ENCODE data around the gene ADCY2.
A peak's percentile ranks its signal among the peaks of the same experiment; 100 is the strongest.

The ADCY2 gene

DNA sequence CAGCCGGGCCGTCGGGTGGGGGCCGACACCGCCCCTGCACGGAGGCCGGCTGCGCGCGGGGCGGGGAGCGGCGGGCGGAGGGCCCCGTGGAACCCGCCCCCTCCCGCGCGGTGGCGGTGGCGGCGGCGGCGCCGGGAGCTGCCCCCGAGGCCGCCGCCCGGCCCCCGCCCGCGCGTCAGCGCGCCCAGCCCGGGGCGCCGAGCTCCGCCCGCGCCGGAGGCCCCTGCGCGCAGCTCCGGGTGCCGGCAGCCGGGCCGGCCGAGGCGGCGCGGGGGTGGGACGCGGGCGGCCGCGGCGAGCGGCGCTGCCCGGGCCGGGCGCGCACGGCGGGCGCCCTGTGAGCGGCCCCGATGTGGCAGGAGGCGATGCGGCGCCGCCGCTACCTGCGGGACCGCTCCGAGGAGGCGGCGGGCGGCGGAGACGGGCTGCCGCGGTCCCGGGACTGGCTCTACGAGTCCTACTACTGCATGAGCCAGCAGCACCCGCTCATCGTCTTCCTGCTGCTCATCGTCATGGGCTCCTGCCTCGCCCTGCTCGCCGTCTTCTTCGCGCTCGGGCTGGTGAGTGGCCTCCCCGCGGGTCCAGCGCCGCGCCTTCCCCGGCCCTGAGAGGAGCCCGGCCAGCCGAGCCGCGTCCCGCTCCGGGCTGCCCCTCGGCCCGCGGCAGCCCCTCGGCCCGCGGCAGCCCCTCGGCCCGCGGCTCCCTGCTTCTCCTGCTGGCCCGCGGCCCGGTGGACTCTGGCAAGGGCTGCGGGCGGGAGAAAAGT is at the start of gene ADCY2:
Gene ADCY2, plus strand, starts transcription at position 192 of the 766 bp plus-strand sequence. Its CDS starts 159 bp downstream, at position 351.
- H3K9ac ChIP-seq (ENCODE audit: low read depth, low read length): peak within 1 kb of the TSS; percentile 71
- H3K9me3 ChIP-seq (ENCODE audit: control insufficient read depth, insufficient read depth, low read length): no peaks in the 10 kb centered on the region
- no peaks in the 10 kb centered on the region for H3K36me3 ChIP-seq (ENCODE audit: control insufficient read depth, insufficient read depth, low read length)
- peak within 1 kb of the TSS; percentile 76 for H3K4me3 ChIP-seq (ENCODE audit: low read depth, low read length)
- H3K27me3 ChIP-seq (ENCODE audit: control insufficient read depth, insufficient read depth, low read length): peaks cover 6% of the 10 kb centered on the region
- H3K4me1 ChIP-seq (ENCODE audit: control insufficient read depth, insufficient read depth, low read length): peaks cover 15% of the 10 kb centered on the region

DNA sequence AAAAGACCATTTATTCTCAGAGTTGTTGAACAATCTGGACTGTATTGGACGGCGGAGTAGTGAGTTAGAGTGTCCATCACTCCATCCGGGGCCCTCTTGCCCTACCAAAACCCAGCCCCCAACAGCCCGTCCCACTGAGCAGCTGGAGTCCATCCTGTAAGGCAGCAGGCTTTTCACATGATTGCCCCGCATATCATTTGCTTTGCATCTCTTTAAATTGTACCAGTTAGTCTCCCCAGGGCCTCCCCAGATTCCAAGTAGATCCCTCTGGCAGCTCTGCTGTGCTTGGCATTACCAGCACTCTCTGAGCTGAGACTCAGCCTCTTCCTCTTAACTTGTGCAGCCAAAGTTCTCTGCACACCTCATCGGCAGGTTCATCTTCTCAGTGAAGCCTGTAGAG is 48.6 kb upstream of the ADCY2 start:
- Histone ChIP-seq H3K4me3 (ENCODE audit: low read depth, low read length) (no peak overlapping the region), H3K27me3 (ENCODE audit: control insufficient read depth, insufficient read depth, low read length) (no peaks in the 10 kb centered on the region), H3K4me1 (ENCODE audit: control insufficient read depth, insufficient read depth, low read length) (peaks cover 14% of the 10 kb centered on the region), H3K9ac (ENCODE audit: low read depth, low read length) (no peak overlapping the region), H3K36me3 (ENCODE audit: control insufficient read depth, insufficient read depth, low read length) (no peaks in the 10 kb centered on the region), H3K9me3 (ENCODE audit: control insufficient read depth, insufficient read depth, low read length) (no peaks in the 10 kb centered on the region)

DNA sequence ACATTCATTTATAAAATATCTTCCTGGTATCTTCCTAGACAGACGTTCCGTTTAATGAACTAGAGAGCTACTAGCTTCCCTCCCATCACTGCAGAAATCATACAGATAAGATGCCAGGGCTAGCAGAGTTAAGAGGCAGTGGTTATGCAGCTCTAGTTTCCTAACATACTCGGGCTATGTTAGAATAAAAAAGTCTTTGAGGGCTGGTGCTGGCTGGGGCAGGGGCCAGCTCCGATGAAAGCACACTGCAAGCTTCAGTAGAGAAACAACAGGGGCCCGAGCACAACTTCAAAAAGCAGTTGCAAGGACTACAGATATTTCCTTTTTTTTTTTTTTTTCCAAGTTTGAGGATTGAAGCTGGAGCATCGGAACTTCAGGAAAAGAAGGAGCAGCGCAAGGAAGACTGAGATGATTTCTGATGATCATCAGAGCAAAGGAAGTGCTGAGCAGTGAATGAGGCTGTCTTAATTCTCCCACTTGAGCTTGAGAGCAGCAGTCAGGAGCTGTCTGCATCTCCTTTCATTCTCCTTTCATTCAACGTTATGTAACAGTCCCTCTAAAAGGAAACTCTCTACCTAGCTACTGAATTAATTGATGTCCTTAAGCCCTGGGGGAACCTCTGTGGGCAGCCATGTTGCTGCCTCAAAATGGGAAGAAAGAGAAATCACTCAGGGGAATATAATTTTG is 47.6 kb upstream of the ADCY2 start:
- H3K4me1 ChIP-seq (ENCODE audit: control insufficient read depth, insufficient read depth, low read length): peaks cover 14% of the 10 kb centered on the region
- H3K36me3 ChIP-seq (ENCODE audit: control insufficient read depth, insufficient read depth, low read length): no peaks in the 10 kb centered on the region
- H3K9ac ChIP-seq (ENCODE audit: low read depth, low read length): no peak overlapping the region
- H3K9me3 ChIP-seq (ENCODE audit: control insufficient read depth, insufficient read depth, low read length): no peaks in the 10 kb centered on the region
- no peaks in the 10 kb centered on the region for H3K27me3 ChIP-seq (ENCODE audit: control insufficient read depth, insufficient read depth, low read length)
- no peak overlapping the region for H3K4me3 ChIP-seq (ENCODE audit: low read depth, low read length)

DNA sequence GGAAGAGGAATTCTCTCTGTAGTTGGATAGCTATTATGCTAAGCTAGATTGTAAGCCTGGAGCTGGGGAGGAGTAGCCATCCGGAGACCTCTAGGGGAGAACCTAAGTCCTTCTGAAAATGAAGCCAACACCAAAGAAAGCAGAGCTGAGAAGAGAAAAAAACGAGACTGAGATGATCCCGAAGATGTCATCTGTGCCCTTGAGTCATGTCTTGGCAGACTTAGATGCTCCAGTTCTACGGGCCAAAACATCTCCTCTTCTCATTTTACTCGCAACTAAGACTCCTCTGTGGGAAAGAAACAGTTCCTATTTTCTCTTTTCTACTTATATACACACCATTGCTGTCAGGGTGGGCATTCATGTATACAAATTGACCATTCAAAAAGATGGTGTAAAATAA is 34.3 kb upstream of the ADCY2 start:
- H3K36me3 ChIP-seq (ENCODE audit: control insufficient read depth, insufficient read depth, low read length): no peaks in the 10 kb centered on the region
- H3K4me3 ChIP-seq (ENCODE audit: low read depth, low read length): no peak overlapping the region
- no peak overlapping the region for H3K9ac ChIP-seq (ENCODE audit: low read depth, low read length)
- peaks cover 22% of the 10 kb centered on the region for H3K4me1 ChIP-seq (ENCODE audit: control insufficient read depth, insufficient read depth, low read length)
- H3K9me3 ChIP-seq (ENCODE audit: control insufficient read depth, insufficient read depth, low read length): no peaks in the 10 kb centered on the region
- H3K27me3 ChIP-seq (ENCODE audit: control insufficient read depth, insufficient read depth, low read length): no peaks in the 10 kb centered on the region

DNA sequence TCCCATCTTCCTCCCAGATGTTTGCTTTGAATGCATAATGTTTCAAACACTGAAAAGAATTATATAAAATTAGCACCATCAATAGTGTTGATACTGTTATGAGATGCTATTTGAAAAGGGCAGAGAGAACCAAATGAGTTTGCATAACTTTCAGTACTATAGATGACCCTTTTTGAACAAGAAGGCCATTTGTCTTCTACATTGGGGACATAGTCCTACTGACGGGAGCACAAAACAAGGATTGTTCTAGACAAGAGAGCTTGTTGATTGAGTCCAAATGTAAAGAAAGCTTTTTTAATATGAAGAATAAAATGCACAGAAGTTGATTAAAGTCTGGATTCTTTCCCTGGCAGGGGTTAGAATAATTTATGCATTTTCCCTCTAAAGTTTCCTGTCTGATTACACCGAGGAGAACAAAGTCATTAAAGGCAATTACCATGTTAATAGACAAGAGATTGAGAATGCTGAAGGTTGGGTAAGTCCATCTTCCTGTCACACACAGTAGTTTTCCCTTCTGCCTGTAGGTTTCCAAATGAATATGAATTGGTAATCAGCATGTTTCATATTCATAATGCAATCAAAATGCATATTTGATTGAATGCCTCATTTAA is 32.8 kb upstream of the ADCY2 start:
- Histone ChIP-seq H3K9ac (ENCODE audit: low read depth, low read length) (no peak overlapping the region), H3K36me3 (ENCODE audit: control insufficient read depth, insufficient read depth, low read length) (no peaks in the 10 kb centered on the region), H3K4me3 (ENCODE audit: low read depth, low read length) (no peak overlapping the region), H3K27me3 (ENCODE audit: control insufficient read depth, insufficient read depth, low read length) (no peaks in the 10 kb centered on the region), H3K9me3 (ENCODE audit: control insufficient read depth, insufficient read depth, low read length) (no peaks in the 10 kb centered on the region), H3K4me1 (ENCODE audit: control insufficient read depth, insufficient read depth, low read length) (peaks cover 22% of the 10 kb centered on the region)

DNA sequence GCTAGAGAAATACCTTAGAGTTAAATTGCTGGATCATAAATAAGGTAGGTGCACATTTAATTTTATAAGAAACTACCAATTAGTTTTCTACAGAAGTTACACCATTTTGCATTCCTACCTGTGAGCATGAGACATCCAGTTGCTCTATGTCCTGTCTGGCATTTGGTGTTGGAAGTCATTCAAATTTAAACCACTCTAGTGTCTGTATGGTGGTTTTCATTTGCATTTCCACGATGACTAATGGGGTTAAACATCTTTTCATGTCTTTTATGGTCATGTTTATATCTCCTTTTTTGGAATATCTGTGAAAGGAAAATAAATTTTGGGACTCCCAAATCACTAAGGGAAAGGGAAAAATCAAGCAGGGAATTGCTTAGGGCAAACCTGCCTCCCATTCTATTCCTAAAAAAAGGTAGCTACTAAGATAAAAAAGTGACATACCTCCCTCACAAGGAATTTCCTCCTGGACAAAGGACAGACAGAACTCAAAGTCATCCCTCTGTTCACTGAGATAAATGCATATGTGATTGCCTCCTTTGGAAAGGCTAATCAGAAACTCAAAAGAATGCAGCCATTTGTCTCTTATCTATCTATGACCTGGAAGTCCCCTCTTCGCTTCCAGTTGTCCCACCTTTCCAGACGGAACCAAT is 31.6 kb upstream of the ADCY2 start:
- Histone ChIP-seq H3K4me3 (ENCODE audit: low read depth, low read length) (no peak overlapping the region), H3K36me3 (ENCODE audit: control insufficient read depth, insufficient read depth, low read length) (no peaks in the 10 kb centered on the region), H3K4me1 (ENCODE audit: control insufficient read depth, insufficient read depth, low read length) (peaks cover 22% of the 10 kb centered on the region), H3K9me3 (ENCODE audit: control insufficient read depth, insufficient read depth, low read length) (no peaks in the 10 kb centered on the region), H3K9ac (ENCODE audit: low read depth, low read length) (no peak overlapping the region), H3K27me3 (ENCODE audit: control insufficient read depth, insufficient read depth, low read length) (no peaks in the 10 kb centered on the region)

DNA sequence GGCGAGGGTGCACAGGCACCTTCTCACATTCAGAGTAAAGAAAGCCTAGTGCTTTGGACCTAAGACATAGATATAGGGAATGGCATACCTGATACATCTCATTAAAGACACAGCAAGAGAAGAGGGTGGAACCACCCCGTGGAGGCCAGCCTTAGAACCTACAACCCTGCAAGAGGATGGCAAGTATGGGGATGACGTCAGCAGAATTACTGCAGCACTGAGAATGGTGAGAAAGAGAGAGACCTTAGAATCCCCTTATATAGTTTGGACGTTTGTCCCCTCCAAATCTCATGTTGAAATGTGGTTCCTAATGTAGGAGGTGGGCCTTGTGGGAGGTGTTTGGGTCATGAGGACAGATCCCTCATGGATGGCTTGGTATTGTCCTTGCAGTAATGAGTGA is 28.2 kb upstream of the ADCY2 start:
- Histone ChIP-seq H3K27me3 (ENCODE audit: control insufficient read depth, insufficient read depth, low read length) (no peaks in the 10 kb centered on the region), H3K4me1 (ENCODE audit: control insufficient read depth, insufficient read depth, low read length) (peaks cover 22% of the 10 kb centered on the region), H3K4me3 (ENCODE audit: low read depth, low read length) (no peak overlapping the region), H3K36me3 (ENCODE audit: control insufficient read depth, insufficient read depth, low read length) (no peaks in the 10 kb centered on the region), H3K9ac (ENCODE audit: low read depth, low read length) (no peak overlapping the region), H3K9me3 (ENCODE audit: control insufficient read depth, insufficient read depth, low read length) (no peaks in the 10 kb centered on the region)

DNA sequence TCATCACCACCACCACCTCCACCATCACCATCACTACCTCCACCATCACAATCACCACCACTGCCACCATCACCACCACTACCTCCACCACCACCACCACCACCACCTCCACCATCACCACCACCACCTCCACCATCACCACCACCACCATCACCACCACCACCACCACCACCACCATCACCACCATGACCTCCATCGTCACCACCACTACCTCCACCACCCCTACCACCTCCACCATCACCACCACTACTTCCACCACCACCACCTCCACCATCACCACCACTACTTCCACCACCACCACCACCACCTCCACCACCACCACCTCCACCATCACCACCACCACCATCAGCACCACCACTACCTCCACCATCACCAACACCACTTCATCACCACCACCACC is 23.5 kb upstream of the ADCY2 start:
- H3K9me3 ChIP-seq (ENCODE audit: control insufficient read depth, insufficient read depth, low read length): no peaks in the 10 kb centered on the region
- H3K27me3 ChIP-seq (ENCODE audit: control insufficient read depth, insufficient read depth, low read length): no peaks in the 10 kb centered on the region
- no peak overlapping the region for H3K9ac ChIP-seq (ENCODE audit: low read depth, low read length)
- H3K4me3 ChIP-seq (ENCODE audit: low read depth, low read length): no peak overlapping the region
- no peaks in the 10 kb centered on the region for H3K36me3 ChIP-seq (ENCODE audit: control insufficient read depth, insufficient read depth, low read length)
- no peaks in the 10 kb centered on the region for H3K4me1 ChIP-seq (ENCODE audit: control insufficient read depth, insufficient read depth, low read length)

DNA sequence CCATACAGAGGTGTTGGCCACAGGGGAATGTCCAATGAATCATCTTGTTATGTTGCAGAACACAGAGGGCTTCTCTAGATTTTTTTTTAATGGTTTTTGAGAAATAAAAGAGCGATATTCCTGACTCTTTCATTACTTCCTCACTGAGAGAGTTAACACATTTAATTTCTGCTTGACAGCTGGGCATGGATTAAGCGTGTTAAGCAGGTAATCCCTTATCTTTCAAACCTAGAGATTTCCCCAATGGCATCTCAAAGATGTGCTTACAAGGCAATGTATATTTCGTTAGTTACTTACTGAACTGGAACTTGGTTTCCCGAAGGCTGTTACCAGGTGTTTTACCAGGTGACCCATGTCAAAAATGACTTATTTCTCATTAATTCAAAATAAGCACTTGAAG is 21.8 kb upstream of the ADCY2 start:
- H3K4me1 ChIP-seq (ENCODE audit: control insufficient read depth, insufficient read depth, low read length): no peaks in the 10 kb centered on the region
- H3K27me3 ChIP-seq (ENCODE audit: control insufficient read depth, insufficient read depth, low read length): no peaks in the 10 kb centered on the region
- H3K9ac ChIP-seq (ENCODE audit: low read depth, low read length): no peak overlapping the region
- no peaks in the 10 kb centered on the region for H3K9me3 ChIP-seq (ENCODE audit: control insufficient read depth, insufficient read depth, low read length)
- H3K4me3 ChIP-seq (ENCODE audit: low read depth, low read length): no peak overlapping the region
- H3K36me3 ChIP-seq (ENCODE audit: control insufficient read depth, insufficient read depth, low read length): no peaks in the 10 kb centered on the region

DNA sequence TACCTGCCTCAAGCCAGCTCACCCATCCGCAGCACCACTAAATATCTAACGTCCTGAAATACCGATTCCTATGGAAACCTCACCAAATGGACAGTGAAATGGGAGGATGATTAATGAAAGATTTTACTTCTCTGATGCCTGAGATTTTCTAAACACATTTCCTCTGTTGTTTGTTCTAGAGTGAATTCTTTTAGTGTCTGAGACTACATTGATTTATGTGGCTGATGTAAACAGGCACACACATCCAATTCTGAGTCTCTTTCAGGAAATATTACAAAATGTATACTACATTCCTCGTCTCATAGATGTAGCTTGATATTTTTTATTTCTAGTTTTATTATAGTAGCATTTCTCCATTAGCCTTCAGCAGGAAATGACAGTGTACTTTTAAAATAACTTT is 20.5 kb upstream of the ADCY2 start:
- no peak overlapping the region for H3K9ac ChIP-seq (ENCODE audit: low read depth, low read length)

DNA sequence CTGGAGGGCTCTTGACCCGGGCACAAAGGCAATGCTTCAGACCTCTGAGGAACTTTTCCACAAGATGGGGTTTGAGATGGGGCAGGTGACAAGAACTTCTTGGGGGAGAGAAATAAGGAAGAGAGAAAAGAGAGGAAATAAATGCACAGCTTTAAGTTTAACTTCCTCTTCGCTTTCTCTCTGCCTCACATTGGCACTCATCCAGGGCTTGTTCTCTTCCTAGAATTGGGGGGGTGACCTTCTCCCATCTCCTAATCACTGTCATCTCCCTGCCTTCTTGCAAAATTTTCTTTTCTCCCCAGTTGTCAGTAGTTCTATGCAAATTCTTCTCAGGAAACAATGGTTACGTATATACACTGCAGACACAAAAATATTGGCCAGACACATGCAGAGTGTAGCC is 19.1 kb upstream of the ADCY2 start:
- Histone ChIP-seq H3K4me3 (ENCODE audit: low read depth, low read length) (no peak overlapping the region), H3K27me3 (ENCODE audit: control insufficient read depth, insufficient read depth, low read length) (no peaks in the 10 kb centered on the region), H3K4me1 (ENCODE audit: control insufficient read depth, insufficient read depth, low read length) (no peaks in the 10 kb centered on the region), H3K9me3 (ENCODE audit: control insufficient read depth, insufficient read depth, low read length) (no peaks in the 10 kb centered on the region), H3K9ac (ENCODE audit: low read depth, low read length) (no peak overlapping the region), H3K36me3 (ENCODE audit: control insufficient read depth, insufficient read depth, low read length) (no peaks in the 10 kb centered on the region)

More for the DNA sequence above, 20.5 kb upstream of the ADCY2 start:
- Histone ChIP-seq H3K36me3 (ENCODE audit: control insufficient read depth, insufficient read depth, low read length) (no peaks in the 10 kb centered on the region), H3K9me3 (ENCODE audit: control insufficient read depth, insufficient read depth, low read length) (no peaks in the 10 kb centered on the region), H3K4me1 (ENCODE audit: control insufficient read depth, insufficient read depth, low read length) (no peaks in the 10 kb centered on the region), H3K4me3 (ENCODE audit: low read depth, low read length) (no peak overlapping the region), H3K27me3 (ENCODE audit: control insufficient read depth, insufficient read depth, low read length) (no peaks in the 10 kb centered on the region)

Measured in iPS-15b (cell line).